GM19025 (cell line): ENCODE results near the gene GINS2.

Experiments used
- ATAC-seq: cut with Tn5 transposase; IDR thresholded peaks from one replicate; pipeline ENCODE4 v1.9.1; 2021; ENCODE audit warnings: mild to moderate bottlenecking, low read depth, moderate library complexity; ENCODE audit not compliant: unreplicated experiment

GINS2 gene

GRCh38 chr16:85695196-85696128, 6.7 kb upstream of the GINS2 start:
- no peak for ATAC-seq

DNA sequence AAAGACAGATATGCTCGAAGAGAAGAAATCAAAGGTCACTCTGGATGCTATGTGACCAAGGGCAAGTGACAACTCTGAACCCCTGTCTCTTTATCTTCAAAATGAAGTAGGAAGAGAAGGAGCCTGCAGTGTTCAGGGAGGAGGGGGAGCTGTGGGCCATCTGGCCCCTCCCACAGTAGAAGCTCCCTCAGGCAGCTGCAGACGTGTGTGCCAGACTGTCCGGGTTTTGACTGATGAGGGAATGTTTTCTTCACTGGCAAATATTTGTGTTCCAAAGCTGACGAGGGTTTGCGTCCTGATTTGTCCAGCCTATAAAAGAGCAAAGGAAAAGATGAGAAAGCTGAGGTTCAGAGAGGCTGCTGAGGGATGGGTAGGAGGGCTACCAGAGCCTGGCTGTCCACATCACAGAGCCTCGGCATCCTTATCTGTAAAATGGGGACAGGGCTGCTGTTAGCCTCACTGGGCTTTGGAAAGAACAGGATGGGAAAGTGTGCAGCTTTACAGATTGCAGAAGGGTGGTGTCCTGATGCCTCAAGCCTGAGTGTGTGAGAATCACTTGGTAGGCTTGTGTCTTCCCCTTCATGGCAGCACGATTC, 1.8 kb upstream of the GINS2 start:
- no peak for ATAC-seq

- ATAC-seq = no peak
Observed at GRCh38 chr16:85689950-85690320, 1.2 kb upstream of the GINS2 start.

GRCh38 chr16:85689285-85689949, 663 bp upstream of the GINS2 start:
- ATAC-seq = no peak

DNA sequence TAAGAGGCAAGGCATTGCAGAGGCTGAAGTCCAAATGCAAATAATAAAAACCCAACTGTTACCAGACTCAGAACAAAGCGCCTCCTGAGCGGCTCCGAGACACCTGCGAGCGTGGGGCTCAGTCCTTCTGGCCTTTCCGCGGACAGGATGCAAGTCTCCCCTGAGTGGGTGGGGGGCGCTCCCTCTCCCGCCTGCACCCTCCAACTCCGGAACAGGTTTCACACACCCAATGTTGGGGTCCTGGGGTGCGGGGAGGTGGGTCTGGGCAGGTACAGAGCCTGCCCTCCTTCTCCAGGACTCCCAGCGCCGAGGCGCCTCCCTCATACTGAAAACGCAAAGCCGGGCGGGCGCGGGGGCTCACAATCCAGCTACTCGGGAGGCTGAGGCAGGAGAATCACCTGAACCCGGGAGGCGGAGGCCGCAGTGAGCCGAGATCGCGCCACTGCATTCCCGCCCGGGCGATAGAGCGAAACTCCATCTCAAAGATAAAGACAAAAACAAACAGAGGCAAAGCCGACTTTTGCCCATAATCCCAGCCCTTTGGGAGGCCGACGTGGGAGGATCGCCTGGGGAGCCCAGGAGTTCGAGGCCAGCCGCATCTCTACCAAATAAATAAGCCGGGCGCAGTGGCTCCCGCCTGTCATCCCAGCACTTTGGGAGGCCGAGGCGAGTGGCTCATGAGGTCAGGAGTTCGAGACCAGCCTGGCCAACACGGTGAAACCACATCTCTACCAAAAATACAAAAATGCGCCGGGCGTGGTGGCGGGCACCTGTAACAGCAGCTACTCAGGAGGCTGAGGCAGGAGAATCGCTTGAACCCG, 893 bp downstream of the GINS2 start:
- ATAC-seq = no peak

DNA sequence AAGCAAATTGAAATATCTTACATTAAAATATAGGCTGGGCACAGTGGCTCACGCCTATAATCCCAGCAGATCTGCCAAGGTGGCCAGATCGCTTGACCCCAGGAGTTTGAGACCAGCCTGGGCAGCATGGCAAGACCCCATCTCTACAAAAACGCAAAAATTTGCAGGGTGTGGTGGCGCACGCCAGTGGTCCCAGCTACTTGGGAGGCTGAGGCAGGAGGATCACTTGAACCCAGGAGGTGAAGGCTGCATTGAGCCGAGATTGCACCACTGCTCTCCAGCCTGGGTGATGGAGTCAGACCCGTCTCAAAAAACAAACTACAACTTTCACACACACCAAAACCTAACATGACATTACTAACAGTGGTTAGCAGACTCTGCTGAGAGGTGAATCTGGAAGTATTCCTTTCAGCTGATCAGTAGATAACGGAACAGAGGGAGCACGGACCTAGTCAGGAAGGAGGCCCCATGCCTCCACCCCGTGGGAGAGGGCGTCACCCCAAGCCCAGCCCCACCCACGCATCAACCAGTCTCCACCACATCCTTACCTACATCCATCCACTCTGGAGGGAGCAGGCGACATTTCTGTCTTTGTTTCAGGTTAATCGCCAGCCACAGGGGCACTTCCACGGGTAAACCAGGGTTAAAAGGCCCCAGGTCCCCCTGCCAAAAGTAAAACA, 1.7 kb downstream of the GINS2 start:
- ATAC-seq = no peak

- no peak for ATAC-seq
Observed at GRCh38 chr16:85685251-85685650, 3.5 kb downstream of the GINS2 start.

- no peak for ATAC-seq
Observed at GRCh38 chr16:85683363-85683762, 5.4 kb downstream of the GINS2 start.

- no peak for ATAC-seq
Observed at GRCh38 chr16:85682516-85682915, 6.2 kb downstream of the GINS2 start.

GRCh38 chr16:85681255-85681654, 7.5 kb downstream of the GINS2 start:
- no peak for ATAC-seq

GRCh38 chr16:85680352-85680944, 8.3 kb downstream of the GINS2 start:
- no peak for ATAC-seq

- no peak for ATAC-seq
Observed at GRCh38 chr16:85679870-85680269, 8.9 kb downstream of the GINS2 start.

DNA sequence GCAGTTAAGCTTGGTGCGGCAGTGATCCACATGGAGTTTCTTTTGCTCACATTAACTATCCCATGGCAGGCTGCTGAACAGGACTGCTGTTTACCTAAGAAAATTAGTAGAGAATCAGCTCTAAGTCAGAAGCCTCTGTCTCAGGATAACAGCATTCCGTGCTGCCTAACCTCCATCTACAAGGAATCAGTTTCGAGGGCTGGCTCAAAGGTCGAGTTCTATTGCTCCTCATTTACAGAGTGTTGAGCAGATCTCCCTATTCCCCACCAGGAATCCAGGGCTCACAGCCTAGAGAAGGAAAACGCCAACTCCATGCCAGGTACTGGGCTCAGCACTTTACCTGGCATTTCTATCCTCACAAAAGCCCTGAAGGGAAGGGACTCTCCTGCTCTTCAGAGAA, 9.9 kb downstream of the GINS2 start:
- no peak for ATAC-seq

DNA sequence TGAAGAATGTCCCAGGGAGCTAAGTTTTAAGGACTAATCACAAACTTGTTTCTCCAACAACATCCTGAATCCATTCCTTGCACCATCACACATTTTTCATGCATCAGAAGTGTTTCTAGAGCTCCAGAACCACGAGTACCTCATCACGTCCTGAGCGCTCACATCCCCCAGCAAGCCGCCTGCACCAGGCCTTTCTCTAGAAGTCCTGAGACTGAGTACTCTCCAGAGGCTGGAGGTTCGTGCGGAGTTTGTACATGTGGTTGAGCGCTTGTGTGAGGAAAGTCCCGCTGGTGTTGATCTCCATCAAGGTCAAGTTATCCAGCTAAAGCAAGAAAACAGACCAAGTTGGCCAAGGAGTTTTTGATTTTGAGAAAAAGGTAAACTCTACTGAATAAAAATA, 10.7 kb downstream of the GINS2 start:
- no peak for ATAC-seq

- ATAC-seq = no peak
Observed at GRCh38 chr16:85677383-85677967, 11.3 kb downstream of the GINS2 start.

DNA sequence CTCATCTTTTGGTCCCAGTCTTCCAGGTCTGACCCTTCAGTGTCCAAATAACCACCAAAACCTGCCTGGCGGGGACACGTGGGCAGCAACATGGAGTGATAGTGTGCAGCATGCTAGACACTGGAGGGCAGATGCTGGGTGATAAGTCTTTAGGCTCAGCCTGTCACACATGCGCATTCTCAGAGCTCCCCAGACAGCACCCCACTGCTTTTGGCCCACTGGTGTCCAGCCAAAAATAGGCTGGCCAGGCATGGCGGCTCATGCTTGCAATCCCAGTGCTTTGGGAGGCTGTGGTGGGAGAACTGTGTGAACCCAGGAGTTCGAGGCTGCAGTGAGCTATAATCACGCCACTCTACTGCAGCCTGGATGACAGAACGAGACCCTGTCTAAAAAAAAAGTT, 12.3 kb downstream of the GINS2 start:
- ATAC-seq = no peak

DNA sequence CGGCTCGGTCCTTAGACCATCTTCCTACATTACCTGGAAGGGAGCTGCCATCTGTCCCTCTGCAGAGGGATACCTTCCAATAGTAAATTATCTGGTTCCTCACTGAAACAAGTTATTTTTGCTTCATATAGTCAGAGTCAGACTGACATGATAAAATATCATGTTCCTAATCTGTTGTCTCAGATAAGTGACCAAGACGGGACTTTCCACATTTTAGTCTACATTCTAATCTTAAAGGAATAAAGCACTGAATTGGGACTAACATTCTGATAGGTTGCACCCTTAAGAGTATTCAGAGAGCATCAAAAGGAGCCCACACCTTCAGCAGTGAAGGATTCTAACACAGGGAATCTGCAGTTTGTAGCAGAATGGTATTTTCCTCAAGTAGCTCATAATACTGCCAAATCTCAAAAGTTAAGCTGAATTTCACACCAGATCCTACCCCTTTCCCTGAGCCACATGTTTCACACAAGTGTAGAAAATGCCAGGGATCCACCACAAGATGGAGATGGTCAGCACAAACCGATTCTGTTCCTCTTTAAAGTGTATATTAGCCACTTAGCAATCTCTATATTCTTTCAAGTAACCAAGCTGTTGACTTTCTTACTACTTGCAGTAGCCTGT, 13.4 kb downstream of the GINS2 start:
- ATAC-seq = no peak

DNA sequence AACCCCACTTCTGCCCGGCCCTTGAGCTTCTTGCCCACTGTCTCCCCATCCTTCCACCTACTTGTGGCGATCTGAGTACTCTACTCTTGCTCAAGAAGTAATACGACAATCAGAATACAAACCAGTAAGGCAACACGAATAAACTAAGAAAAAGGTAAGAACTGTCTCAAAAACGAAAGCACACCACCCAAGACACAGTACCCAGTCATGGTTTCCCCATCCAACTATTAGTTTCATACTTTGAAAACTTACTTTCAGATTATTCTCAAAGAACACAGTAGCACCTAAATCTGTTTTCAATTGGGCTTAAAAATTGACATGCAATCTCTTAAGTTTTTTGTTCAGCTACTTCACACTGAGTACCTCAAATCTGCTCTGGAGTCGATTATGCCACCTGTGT, 13.9 kb downstream of the GINS2 start:
- ATAC-seq = no peak

GRCh38 chr16:85674418-85674755, 14.4 kb downstream of the GINS2 start:
- no peak for ATAC-seq
